ENCODE measurements around the gene MAPKAP1. TPM values are rescaled to one million over a fixed set of nuclear protein-coding genes. Genes with fewer than 3 reads are reported as not detected.

The MAPKAP1 gene
- total RNA-seq, 4 donors from 2014 or later, result 87.1 to 114 (median 111) TPM

- Histone ChIP-seq H3K27me3 (no peaks in the 10 kb centered on the region), H3K9me3 (no peaks in the 10 kb centered on the region), H3K27ac (no peak overlapping the region), H3K4me3 (replicated peaks in 1 of 3) (no peak overlapping the region), H3K4me1 (peaks cover 0 to 12% of the 10 kb centered on the region in 2 donors), H3K36me3 (no peaks in the 10 kb centered on the region)
- TF ChIP-seq POLR2A (IDR thresholded peaks at IDR 0.05), result no peak
- peak in 1 of 6 experiments; percentile 1 for TF ChIP-seq CTCF (IDR thresholded peaks at IDR 0.05)
- 90 to 91% methylated on average over 6 of the region's 6 CpGs for WGBS, 2 donors
- intact Hi-C loops (cut with DNase I), result no loop called here
- DNase-seq, result no peak
Measured at GRCh38 chr9:125593581-125594222, 113.3 kb downstream of the MAPKAP1 start.

GRCh38 chr9:125591888-125592287 is 115.1 kb downstream of the MAPKAP1 start:
- H3K27me3 ChIP-seq, result no peaks in the 10 kb centered on the region
- intact Hi-C loops (cut with DNase I), result no loop called here
- H3K9me3 ChIP-seq, result no peaks in the 10 kb centered on the region
- no peak overlapping the region for H3K4me3 ChIP-seq (replicated peaks in 1 of 3)
- no peak overlapping the region for H3K27ac ChIP-seq
- H3K36me3 ChIP-seq, result no peaks in the 10 kb centered on the region
- WGBS, 2 donors, result 94 to 97% methylated on average over 4 of the region's 4 CpGs
- TF ChIP-seq CTCF (IDR thresholded peaks at IDR 0.05) (no peak), POLR2A (IDR thresholded peaks at IDR 0.05) (no peak)
- DNase-seq, result no peak
- H3K4me1 ChIP-seq, result peaks cover 0 to 12% of the 10 kb centered on the region in 2 donors

GRCh38 chr9:125591245-125591644 is 115.8 kb downstream of the MAPKAP1 start:
- TF ChIP-seq POLR2A (IDR thresholded peaks at IDR 0.05), result no peak
- TF ChIP-seq CTCF (IDR thresholded peaks at IDR 0.05), result no peak
- WGBS, 2 donors, result 89 to 97% methylated on average over 3 of the region's 3 CpGs
- DNase-seq, result no peak
- peaks cover 0 to 12% of the 10 kb centered on the region in 2 donors for H3K4me1 ChIP-seq
- no peaks in the 10 kb centered on the region for H3K9me3 ChIP-seq
- no peak overlapping the region for H3K4me3 ChIP-seq (replicated peaks in 1 of 3)
- H3K27me3 ChIP-seq, result no peaks in the 10 kb centered on the region
- no peaks in the 10 kb centered on the region for H3K36me3 ChIP-seq
- intact Hi-C loops (cut with DNase I), result no loop called here
- no peak overlapping the region for H3K27ac ChIP-seq

GRCh38 chr9:125589287-125589686 is 117.7 kb downstream of the MAPKAP1 start:
- intact Hi-C loops (cut with DNase I), result no loop called here
- H3K36me3 ChIP-seq, result no peaks in the 10 kb centered on the region
- WGBS, 2 donors, result 76 to 85% methylated on average over 4 of the region's 4 CpGs
- H3K9me3 ChIP-seq, result no peaks in the 10 kb centered on the region
- no peaks in the 10 kb centered on the region for H3K27me3 ChIP-seq
- no peak overlapping the region for H3K27ac ChIP-seq
- peaks cover 0 to 11% of the 10 kb centered on the region in 2 donors for H3K4me1 ChIP-seq
- no peak for TF ChIP-seq CTCF (IDR thresholded peaks at IDR 0.05)
- no peak for TF ChIP-seq POLR2A (IDR thresholded peaks at IDR 0.05)
- no peak overlapping the region for H3K4me3 ChIP-seq (replicated peaks in 1 of 3)
- DNase-seq, result no peak

- intact Hi-C loops (cut with DNase I), result no loop called here
- no peak for DNase-seq
- no peak overlapping the region for H3K27ac ChIP-seq
- TF ChIP-seq CTCF (IDR thresholded peaks at IDR 0.05) (no peak), POLR2A (IDR thresholded peaks at IDR 0.05) (no peak)
- H3K36me3 ChIP-seq, result no peaks in the 10 kb centered on the region
- H3K9me3 ChIP-seq, result no peaks in the 10 kb centered on the region
- H3K27me3 ChIP-seq, result no peaks in the 10 kb centered on the region
- no peak overlapping the region for H3K4me3 ChIP-seq (replicated peaks in 1 of 3)
- H3K4me1 ChIP-seq, result no peaks in the 10 kb centered on the region
- 93 to 95% methylated on average over 5 of the region's 5 CpGs for WGBS, 2 donors
Measured at GRCh38 chr9:125587819-125588460, 119.1 kb downstream of the MAPKAP1 start.
